ENCODE data around the gene NKX1-1.
A peak's percentile ranks its signal among the peaks of the same experiment; 100 is the strongest.

The NKX1-1 gene

DNA sequence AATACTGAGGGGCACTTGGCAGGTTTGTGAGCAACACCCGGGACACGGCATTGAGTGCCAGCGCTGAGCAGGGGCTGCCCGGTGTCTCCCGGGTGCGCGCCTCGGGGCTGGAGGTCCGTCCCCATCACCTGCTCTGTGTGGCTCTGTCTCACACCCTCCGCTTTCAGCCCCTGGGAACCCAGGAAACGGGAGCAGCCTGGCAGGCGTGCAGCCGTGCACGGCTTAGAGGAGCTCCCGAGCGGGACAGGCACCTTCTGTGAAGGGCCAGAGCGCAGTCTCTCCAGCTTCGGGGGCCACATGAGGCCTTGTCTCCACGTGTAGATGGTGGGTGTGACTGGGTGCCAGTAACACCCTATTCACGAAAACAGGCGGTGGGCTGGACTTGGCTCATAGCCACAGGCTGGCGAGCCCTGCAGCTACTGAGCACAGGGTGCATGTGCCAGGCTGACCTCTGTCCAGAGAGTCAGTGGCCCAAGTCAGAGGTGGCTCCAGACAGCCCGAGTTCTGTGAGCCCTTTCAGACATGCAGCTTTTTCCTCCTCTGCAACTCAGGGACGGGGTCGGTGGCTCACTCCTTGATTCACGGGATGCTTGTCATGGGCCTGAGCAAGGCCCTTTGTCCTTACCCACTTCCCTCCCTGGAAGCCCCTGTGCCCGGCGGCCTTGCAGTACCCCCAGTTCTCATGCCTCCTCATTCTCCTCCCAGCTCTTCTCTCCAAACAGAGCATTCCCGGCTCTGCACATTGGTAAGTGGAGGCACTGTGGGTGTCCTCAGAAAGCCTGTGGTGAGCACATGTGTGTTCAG is 35.7 kb downstream of the NKX1-1 start:
- DNase-seq = no peak

DNA sequence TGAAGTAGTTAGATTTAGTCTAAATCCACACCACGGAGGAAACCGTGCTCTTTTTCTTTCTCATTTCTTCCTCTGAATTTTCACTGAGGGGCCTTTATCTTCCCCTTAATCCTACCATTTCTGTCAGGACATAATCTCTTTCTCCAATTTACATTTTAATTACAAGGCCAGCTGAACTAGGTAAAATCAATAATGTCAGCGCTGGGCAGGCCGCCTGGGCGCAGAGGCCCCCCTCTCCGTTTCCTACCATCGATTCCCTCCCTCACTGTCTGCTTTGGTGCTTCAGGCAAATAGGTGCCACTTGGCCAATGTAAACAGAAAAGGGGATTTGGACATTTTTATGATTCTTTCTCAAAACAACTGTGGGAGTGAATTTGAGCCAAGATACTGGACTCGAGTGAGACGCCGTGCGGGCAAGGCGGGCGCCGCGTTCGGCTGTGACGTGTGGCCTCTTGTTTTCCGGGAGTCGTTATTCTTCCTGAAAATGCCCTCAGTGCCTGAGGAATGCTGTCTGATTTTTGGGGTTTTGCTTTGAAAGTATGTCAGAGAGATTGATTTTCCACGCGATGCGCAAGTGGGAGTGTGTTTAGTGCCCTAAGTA is 36.7 kb downstream of the NKX1-1 start:
- DNase-seq = no peak

DNA sequence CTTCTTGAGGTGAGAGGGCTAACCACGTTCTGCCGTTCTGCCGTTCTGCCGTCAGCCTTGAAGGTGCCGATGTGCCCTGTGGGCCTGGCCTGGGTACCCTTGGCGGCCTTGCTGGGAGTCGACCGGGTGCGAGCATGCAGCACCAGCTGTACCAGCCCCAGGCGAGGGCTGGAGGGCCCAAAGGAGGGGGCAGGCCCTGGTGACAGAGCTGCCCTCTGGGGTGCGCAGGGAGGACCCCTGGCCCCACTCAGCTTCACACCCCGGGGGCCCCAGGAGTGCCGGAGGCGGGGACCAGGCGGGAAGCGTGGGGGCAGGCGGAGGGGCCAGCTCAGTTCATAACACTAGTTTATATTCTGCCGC is 37.2 kb downstream of the NKX1-1 start:
- DNase-seq = no peak

DNA sequence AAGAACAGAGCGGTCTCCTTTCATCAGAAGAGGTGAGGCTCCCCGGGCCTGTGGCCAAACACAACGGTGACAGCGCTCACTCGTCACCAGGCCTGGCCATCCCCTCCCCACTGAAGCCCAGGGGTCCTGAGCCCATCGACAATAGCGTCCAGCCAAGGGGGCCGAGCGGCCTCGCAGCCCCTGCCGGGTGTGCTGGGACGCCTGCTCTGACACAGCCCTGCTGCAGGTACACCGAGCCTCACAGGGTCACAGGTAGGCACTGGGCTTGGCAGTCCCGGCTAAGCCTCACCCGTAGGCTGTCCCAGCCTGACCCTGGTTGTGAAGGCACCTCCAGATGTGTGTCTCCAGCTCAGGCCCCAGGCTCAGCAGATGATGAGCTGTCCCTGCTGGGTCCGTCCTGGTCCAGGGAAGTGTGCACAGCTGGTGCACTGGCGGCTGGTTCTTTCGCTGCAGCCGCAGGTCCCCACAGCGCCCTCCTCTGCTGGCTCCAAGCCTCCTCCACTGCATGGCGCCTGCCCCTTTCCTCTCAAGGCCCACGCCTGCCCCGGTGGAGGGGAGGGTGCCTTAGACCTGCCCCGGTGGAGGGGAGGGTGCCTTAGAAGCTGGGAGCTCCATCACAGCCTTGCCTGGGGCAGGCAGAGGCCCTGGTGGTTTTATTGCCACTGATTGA is 37.7 kb downstream of the NKX1-1 start:
- DNase-seq = no peak

DNA sequence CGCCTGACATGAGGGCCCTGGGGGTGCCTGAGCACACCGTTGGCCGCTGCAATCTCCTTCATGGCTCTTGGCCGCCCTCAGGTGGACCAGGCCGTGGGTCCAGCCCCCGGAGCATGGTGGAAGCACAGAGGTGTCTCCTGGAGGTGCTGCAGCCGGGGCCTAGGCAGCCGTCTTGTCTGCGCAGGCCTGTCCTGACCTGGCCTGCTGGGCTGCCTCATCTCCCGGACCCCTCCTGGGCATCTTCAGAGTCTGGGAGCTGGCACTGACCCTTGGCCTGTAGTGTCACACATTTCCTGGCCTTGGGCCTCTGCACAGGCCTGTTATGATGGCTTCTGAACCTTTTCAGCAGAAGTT is 38.3 kb downstream of the NKX1-1 start:
- DNase-seq = no peak

DNA sequence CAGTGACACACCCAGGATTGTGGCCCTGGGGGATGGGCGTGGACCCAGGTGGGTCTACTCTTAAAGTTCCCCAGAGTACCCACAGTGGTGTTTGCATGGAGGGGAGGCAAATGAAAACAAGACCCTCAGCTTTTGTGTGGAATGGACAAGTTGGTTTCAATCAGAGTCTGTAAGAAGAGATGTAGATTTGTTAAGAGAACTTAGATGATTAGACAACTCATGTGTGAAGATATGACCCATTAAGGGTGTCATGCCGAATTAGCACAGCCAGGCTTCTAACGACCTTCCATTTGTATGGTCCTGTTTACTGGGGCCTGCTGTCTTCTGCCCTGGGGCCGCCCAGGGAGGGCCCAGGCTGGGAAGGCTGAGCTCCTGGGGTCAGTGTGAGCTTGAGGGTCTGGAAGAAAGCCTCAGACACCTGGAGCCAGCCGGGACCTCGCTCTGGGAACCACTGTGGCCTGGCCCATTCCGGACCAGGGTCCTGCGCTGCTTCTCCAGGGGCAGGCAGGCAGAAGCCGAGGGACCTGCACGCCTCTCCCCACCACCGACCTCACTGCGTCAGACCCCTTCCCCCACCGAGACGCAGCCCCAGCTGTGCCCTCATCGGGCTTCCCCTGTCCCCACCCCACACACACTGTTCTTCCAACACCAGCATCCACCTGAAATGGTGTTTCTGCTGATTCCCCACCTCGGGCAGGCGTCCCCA is 38.9 kb downstream of the NKX1-1 start:
- DNase-seq = no peak

DNA sequence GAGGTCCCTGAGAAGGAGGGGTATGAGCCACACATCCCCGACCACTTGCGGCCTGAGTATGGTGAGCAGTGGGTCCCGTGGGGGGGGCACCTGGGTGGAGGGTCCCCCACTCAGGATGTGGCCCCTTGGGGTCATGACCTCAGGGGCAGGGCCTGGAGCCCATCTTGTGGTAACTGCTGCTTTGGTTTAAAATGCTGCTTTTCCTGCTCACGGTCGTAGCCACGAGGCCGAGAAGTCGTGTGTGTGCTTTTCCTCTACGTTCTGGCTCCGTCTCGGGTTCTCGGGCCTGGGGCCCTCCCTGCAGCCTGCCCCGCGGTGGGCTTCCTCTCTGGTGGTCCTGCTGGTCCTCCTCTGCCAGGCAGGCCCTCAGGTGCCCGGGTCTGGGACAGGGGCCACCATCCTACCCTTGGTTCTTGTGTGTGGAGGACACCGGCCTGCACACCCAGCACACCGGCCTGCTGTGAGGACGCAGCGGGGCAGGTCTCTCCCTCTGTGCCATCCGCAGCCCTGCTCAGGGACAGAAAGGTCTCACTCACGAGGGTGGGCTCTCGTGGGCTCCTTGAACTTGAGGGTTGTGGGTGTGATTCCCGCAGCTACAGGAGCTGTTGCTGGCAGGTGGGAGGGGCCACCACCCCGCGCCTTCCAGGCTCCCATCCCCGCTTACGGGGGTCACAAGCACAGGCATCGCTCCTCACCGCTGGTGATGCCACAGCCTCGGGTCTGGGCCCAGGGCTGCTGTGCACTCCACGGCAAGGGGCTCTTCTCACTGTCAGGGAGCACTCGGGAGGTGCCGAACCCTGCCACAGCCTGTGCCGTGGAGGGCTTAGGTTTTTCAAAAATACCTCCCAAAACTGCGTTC is 39.6 kb downstream of the NKX1-1 start:
- DNase-seq = no peak

DNA sequence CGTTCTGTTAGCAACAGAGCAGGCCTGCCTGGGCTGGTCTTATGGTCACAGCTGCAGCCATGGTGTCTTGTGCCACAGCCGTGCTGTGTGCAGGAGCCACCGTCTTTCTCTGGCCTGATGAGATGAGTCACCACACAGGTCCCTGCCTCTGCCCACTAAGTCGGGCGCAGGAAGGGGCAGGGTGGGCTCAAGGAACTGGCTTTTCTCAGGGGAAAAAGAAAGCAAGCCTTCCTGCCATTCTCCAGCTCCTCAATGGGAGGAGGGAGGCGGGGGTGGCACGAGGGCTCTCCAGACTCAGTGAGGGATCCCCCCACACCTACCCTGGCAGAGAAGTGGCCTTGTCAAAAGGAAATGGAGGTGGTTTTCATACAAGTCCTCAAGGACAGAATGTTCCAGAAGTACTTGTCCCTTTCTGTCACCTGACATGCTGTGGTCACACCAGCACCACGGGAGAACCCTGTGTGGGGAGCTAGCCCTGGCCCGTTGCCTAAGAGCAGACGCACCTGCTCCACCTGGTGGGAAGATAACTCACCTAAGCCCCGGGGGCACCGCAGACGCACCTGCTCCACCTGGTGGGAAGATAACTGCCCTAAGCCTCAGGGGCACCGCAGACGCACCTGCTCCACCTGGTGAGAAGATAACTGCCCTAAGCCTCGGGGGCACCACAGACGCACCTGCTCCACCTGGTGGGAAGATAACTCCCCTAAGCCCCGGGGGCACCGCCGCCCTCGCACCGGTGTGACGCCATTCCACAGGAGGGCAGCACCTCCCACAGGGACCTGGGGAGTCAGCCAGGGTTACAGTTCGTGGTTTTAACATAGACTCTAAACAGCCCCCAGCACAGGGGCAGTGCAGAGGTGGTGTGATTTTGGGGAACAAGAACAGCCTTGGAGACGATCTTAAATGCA is 40.7 kb downstream of the NKX1-1 start:
- DNase-seq = peak; percentile 73 to 82

DNA sequence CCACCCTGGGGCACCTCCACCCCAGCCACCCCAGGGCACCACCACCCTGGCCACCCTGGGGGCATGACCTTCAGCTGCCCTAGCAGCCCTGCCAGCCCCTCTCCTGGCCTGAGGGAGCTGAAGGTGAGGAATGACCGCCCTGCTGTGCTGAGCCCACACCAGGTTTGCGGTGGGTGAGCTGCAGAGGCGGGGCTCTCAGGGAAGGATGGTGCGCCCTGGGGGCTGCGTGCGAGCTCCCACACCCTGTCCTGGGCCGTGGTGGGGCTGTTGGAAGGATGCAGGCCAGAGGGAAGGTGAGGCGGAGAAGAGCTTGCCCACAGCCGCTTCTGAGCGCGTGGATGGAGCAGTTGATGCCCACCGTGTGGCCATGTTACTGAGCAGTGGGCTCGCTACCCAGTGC is 41.5 kb downstream of the NKX1-1 start:
- no peak for DNase-seq

DNA sequence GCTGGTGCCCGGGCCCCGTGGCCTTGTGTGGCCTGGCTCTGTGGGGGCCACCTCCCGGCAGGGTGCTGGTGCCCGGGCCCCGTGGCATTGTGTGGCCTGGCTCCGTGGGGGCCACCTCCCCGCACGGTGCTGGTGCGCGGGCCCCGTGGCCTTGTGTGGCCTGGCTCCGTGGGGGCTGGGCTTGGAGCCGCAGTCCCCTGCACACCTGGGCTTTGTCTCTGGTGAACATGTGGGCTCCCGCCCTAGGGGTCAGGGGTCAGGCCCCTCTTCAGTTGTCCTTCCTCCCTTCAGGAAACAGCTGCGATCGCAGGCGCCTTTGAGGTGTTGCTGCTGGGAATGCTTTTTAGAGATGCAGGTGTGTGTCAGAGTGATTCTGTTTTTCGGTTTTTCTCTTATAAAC is 42.0 kb downstream of the NKX1-1 start:
- DNase-seq = no peak

DNA sequence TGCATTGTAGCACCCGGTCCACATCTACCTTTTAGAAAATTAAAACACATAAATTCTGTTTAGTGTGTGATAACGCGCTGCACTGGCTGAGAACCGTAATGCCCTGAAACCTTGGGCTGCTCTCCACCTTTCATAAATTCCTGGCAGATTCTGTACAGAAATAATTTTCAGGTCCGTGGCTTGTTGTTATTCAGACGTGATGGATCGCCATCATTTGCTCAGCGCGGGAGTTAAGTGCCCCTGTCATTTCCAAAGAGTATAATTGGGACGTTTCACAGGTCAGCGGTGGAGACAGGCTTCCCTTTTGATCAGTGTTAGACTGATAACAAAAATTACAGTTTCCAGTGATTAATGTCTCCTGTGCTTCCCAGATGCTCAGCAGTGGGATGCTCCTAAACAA is 42.7 kb downstream of the NKX1-1 start:
- no peak for DNase-seq

DNA sequence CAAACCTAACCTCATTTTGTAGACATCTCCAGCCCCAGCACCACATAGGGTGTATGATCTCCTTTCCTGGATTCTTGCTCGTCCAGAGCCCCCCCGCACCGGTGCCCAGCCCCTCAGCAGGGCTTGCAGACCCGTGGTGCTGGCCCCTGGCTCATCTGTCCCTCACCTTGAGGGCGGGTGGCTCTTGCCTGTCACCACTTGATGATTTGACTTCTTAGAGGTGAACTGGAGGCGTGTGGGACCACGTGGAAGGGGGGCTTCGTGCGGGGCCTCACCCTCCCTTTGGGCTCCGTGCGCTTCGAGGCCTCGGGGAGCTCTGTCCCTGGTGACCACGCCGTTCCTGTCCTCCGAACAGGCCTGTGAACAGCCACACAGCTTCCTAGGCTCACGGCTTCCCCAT is 43.7 kb downstream of the NKX1-1 start:
- no peak for DNase-seq

DNA sequence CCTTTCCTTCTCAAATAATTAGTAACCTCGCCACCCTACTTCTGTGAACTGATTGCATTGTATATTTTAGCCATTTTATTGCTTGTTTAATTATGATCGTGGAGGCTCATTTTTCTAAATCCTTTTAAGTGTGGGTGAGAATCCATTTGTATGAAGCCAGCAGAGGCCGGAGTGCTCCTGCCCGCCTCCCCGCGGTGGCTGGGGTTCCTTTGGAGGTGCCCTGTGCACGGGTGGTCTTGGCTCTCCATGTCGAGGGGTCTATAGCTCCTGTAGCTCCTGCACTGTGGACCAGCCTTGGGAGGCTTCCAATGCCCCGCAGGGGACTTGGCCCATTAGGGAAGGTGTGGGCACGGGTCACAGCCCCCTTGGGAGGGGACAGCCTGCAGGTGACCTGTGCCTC is 44.2 kb downstream of the NKX1-1 start:
- no peak for DNase-seq

DNA sequence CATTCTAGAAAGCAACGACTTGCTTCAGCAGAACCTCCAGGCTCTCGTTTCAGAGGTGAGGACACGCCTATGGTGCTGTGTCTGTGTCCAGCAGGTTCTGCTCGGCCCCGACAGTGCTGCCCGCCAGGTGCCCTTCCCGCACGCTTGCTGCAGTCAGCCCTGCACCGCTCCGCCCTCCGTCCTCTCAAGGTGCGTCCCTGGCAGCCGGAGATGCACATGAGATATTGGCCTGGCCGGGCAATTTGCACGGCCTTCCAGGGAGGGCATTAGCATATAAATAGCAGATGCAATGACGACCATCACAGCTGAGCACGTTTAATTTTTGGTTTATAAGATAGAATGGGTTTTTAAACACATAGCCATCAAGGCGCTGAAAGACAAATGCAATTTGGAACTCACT is 44.8 kb downstream of the NKX1-1 start:
- DNase-seq = no peak

DNA sequence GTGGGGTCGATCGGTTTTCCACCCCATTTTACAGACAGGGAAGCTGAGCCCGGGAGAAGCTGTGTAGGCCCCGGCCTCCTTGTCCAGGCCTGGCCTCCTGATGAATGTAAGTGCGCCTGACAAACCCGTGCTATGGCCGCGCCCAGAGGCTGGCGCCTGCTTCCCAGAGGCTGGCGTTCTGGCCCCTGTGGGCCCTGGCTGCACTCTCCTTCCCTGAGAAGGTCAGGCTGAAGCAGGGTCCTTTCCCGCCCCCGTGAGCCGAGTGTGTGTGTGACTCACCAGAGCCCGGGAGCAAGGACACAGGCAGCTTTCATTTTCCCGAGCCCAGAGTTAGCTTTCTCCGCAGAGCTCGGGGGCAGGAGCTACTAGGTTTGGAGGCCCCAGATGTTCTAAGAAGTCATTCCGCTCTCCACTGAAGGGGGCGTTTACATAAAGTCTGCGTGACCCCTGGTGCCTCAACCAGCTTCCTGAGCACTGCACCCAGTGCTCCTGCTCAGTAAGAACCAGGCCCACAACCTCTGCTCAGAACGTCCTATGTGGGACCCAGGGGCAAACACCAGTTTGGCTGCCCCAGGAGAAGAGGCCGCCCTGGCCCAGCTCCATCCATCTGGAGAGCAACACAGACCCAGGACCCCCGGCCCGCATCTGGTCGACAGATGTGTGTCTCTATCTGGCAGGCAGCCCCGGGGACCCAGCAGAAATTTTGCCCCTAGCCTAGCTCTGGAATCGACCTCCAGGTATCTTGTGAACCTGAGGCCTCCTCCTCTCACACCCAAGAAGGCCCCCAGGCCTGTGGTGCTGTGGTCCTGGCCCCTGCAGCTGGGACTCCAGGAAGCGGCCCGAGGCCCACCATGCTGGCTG is 45.6 kb downstream of the NKX1-1 start:
- DNase-seq = no peak

DNA sequence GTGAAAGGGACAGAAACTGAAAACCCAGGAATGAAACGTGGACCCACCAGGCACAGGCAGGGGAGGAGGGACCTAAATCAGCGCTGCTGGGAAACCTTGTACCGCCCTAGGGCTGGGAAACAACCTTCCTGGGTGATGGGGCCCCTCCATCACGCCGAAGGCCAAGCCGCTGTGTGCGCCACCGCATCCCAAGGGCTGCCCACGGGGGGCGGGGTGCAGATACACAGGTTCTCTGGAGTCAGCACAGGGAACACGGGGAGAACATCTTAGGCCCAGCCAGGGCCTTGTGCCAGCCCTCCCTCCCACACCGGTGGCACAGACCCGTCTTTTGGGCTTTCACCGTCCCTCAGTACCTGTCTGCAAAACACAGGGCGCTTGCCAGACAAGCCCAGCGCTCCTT is 46.3 kb downstream of the NKX1-1 start:
- no peak for DNase-seq

DNA sequence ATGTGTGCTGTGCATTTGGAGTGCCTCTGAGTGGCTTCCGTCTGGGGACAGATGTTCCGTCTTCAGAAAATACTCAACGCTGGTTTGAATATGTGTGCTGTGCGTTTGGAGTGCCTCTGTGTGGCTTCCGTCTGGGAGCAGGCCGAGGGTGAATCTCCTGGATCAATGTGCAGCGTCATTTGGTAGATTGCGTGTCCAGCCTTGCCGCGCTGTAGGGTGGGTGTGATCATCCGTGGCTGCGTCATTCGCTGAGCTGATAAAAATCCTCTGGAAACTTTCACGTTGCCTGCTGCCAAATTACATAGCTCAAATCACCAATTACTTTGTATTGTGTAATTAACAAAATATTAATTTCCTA is 47.1 kb downstream of the NKX1-1 start:
- peak; percentile 20 to 42 for DNase-seq

DNA sequence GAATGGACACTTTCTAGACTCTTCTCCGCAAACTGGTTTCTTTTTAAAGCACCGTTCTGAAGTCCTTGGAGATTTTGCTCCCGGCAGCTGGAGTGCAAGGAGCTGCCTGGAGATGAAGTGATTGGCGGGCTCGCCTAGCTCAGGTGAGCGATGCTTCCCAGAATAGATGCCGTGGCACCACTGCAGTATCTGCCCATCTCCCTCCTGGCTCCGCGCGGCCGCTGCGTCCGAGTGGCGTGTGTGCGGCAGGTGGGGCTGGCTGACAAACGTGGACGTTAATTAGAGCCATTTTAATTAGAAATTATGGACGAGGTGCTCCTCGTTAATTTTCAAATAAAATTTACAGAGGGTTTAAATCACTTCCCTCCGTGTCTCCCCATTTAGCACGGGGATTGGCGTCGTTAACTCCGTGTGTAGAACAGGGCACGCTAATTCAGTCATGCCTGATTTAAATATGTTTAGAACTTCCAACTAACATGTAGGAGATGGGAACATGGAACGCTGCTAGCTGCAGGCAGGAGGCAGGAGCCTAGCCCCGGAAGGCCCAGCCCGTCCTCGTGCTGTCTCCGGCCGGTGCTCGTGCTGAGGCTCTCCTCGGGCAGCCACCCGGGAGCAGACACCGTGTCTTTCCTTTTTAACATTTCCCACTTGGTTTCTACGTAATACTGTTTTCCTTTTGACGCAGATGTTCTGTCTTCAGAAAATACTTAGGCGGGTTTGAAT is 47.7 kb downstream of the NKX1-1 start:
- DNase-seq = no peak

DNA sequence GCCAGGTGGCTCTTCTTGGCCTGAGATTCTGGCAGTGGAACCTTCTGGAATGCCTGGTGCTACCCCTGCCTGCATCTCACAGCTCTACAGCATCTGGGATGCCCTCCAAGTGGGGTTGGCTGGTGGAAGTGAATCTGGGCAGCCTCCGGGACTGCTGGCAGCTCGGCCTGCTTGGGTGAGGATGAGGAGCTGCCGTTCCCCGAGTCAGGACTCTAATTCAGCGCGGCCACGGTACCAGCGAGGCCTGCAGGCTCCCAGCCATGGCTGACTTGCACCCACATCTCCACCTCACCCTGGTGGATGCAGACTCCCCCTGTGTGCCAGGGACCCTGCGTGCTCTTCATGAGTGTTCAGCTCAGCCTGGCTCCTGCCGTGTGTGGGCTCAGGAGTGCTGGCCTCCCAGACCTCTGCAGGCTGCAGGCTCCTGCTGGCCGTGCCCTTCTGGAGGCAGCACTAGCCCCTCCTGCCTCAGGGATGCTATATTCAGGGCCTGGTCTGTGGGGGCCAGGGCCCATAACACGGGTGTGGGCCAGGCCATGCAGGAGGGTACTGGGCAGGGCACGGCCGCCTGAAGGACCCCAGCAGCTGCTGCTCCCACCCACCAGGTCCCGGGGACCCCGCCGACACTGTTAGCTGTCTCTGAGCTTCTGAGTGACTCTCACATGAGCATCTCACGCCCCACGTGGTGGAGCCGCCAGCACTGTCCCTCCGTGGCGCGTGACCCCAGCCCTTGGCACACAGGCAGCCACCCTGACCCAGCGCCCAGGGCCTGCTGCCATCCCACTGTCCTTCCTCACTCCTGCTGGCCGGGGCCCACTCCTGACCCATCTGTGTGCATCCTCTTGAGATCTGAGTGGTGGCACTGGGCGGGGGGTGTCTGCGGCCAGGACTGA is 48.6 kb downstream of the NKX1-1 start:
- DNase-seq = no peak
